RWPE2 (cell line): Measurements from ENCODE around the gene IPO5.

Experiments
- ATAC-seq: fragments of 200-7000 bp; cut with Tn5 transposase; 3 replicates; pipeline ENCODE4 v1.9.1; 2021; ENCODE audit warnings: low read depth
- DNase-seq: peaks from one replicate; pipeline ENCODE4 v3.0.0-alpha.2; 2020; ENCODE audit warnings: low spot score
- H3K27ac ChIP-seq: fragments of 450-650 bp; 2 replicates; pipeline ENCODE4 v1.5.1; 2017; ENCODE audit warnings: mild to moderate bottlenecking; ENCODE audit not compliant: poor library complexity, severe bottlenecking
- H3K27me3 ChIP-seq: fragments of 250-450 bp; sonication (Bioruptor Pico); 2 replicates; pipeline ENCODE4 v1.5.1; 2021; ENCODE audit warnings: mild to moderate bottlenecking, moderate library complexity; ENCODE audit not compliant: insufficient read depth, poor library complexity, severe bottlenecking
- H3K36me3 ChIP-seq: fragments of 250-450 bp; sonication (Bioruptor Pico); 2 replicates; pipeline ENCODE4 v1.5.1; 2020; ENCODE audit warnings: low read depth, mild to moderate bottlenecking, moderate library complexity
- H3K4me1 ChIP-seq: fragments of 250-450 bp; sonication (Bioruptor Pico); 2 replicates; pipeline ENCODE4 v1.5.1; 2021; ENCODE audit warnings: mild to moderate bottlenecking, moderate library complexity; ENCODE audit not compliant: insufficient read depth, poor library complexity, severe bottlenecking
- H3K4me3 ChIP-seq: fragments of 250-450 bp; sonication (Bioruptor Pico); 2 replicates; pipeline ENCODE4 v1.5.1; 2021; ENCODE audit warnings: mild to moderate bottlenecking, moderate library complexity; ENCODE audit not compliant: severe bottlenecking
- H3K9me3 ChIP-seq: fragments of 250-450 bp; sonication (Bioruptor Pico); 2 replicates; pipeline ENCODE4 v1.5.1; 2021; ENCODE audit warnings: mild to moderate bottlenecking, moderate library complexity; ENCODE audit not compliant: severe bottlenecking
- TF ChIP-seq, protein P1 (sequence below): fragments of 450-650 bp; IDR thresholded peaks from one replicate; pipeline ENCODE4 v1.5.1; 2017; ENCODE audit warnings: mild to moderate bottlenecking, moderate library complexity; ENCODE audit not compliant: poor library complexity, severe bottlenecking

The IPO5 gene

DNA sequence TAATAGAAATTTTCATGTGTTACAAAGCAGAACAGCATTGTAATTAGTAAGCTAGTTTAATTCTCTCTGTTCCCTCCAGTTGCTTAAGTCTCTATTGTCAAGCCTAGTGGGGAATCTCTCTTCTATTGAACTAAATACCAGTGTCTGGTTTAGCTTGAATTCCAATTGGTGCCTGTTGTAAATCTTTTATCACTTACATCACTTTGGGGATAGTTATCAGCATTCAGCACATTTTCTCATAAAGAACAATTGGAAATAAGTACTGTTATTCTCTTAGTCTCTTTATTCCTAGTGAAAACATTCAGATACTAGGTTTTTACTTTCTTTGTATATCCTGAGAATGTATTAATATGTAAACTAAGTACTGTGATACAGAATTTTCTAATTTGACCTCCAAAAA is 25.2 kb downstream of the IPO5 start:
- ATAC-seq (no peak), DNase-seq (no peak)

DNA sequence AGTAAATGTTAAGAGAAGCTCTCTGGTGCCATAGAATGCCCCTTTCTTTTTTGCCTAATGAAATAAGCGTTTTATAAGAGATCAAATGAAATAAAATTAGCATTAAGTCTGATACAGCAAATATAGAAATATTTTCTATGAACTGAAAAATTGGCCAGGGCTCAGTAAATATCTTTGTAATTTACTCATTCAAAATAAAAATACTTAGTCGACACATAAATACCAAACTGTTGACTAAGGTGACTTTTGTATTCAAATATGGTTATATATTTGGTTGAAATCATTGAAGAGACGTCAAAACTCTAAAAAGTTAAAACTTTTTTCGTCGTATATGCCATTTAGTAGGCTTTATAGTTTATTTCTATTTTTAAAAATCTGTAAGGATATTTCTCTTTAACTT is 25.6 kb downstream of the IPO5 start:
- Histone ChIP-seq H3K9me3 (no peaks in the 10 kb centered on the region), H3K27ac (peak overlapping the region; percentile 78), H3K36me3 (peaks cover 63% of the 10 kb centered on the region), H3K4me3 (peak overlapping the region; percentile 70), H3K27me3 (no peaks in the 10 kb centered on the region), H3K4me1 (peaks cover 32% of the 10 kb centered on the region)
- ATAC-seq (no peak), DNase-seq (no peak)
- TF ChIP-seq, protein P1, sequence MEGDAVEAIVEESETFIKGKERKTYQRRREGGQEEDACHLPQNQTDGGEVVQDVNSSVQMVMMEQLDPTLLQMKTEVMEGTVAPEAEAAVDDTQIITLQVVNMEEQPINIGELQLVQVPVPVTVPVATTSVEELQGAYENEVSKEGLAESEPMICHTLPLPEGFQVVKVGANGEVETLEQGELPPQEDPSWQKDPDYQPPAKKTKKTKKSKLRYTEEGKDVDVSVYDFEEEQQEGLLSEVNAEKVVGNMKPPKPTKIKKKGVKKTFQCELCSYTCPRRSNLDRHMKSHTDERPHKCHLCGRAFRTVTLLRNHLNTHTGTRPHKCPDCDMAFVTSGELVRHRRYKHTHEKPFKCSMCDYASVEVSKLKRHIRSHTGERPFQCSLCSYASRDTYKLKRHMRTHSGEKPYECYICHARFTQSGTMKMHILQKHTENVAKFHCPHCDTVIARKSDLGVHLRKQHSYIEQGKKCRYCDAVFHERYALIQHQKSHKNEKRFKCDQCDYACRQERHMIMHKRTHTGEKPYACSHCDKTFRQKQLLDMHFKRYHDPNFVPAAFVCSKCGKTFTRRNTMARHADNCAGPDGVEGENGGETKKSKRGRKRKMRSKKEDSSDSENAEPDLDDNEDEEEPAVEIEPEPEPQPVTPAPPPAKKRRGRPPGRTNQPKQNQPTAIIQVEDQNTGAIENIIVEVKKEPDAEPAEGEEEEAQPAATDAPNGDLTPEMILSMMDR, result no peak

More for the DNA sequence above, 25.2 kb downstream of the IPO5 start:
- no peaks in the 10 kb centered on the region for H3K27me3 ChIP-seq
- peaks cover 60% of the 10 kb centered on the region for H3K36me3 ChIP-seq
- peak overlapping the region; percentile 78 for H3K27ac ChIP-seq
- H3K9me3 ChIP-seq, result no peaks in the 10 kb centered on the region
- H3K4me3 ChIP-seq, result peak overlapping the region; percentile 70
- peaks cover 32% of the 10 kb centered on the region for H3K4me1 ChIP-seq
- TF ChIP-seq, protein P1, result no peak

DNA sequence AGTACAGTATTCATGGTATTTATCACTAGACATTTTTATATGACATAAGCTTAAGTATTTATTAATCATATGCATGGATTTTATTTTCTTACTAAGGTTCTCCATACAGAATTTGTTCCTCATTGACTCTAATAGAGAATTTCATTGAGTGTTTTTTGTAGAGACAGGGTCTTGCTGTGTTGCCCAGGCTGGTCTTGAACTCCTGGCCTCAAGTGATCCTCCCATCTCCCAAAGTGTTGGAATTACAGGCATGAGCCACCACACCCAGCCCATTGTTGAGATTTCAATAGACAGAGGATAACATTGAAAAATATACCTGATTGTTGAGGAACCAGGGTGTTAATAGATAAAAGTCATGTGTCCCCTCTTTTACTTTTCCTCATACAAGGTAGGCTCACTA is 26.1 kb downstream of the IPO5 start:
- Histone ChIP-seq H3K4me1 (peaks cover 32% of the 10 kb centered on the region), H3K36me3 (peaks cover 68% of the 10 kb centered on the region), H3K27me3 (no peaks in the 10 kb centered on the region), H3K9me3 (no peaks in the 10 kb centered on the region), H3K4me3 (no peak overlapping the region), H3K27ac (peak overlapping the region; percentile 78)
- ATAC-seq (no peak), DNase-seq (no peak)
- TF ChIP-seq, protein P1, result no peak

DNA sequence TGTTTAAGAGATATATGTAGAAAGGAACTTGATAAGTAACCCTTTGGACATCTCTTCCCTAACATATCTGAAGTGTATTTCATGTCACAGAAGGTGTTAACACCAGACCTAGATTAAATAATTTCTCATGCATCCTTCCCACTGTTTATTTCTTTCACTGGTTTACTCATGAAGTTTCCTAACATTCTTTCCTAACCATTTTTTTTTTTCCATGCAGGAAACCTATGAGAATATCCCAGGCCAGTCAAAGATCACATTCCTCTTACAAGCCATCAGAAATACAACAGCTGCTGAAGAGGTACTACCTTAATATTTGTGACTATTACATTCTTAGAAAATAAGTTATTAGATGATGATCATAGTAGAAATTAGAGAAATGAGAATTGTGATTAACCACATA is 28.8 kb downstream of the IPO5 start:
- TF ChIP-seq, protein P1, result no peak

DNA sequence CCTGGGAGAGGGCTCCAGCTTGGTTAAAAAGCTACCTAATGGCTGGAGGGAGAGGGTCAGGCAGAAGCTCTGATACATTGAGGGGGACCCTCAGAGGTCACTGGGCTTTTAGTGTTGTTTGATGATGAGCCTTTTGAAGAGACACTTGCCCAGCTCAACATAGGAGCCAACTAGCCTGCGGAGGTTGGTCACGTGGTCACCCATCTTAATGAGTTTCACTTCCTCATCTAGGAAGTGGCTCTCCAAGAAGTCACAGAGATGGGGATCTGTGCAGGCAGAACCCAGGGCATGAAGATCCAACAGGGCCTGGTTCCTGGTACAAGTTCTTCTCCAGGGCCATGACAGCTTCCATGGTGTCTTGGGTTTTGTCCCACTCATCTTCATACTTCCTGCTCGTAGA is 33.4 kb downstream of the IPO5 start:
- Histone ChIP-seq H3K4me3 (no peak overlapping the region), H3K9me3 (no peaks in the 10 kb centered on the region), H3K36me3 (peaks cover 99% of the 10 kb centered on the region), H3K4me1 (peaks cover 1% of the 10 kb centered on the region), H3K27ac (no peak overlapping the region), H3K27me3 (no peaks in the 10 kb centered on the region)
- DNase-seq (no peak), ATAC-seq (no peak)
- TF ChIP-seq, protein P1, result no peak

More for the DNA sequence above, 28.8 kb downstream of the IPO5 start:
- H3K9me3 ChIP-seq, result no peaks in the 10 kb centered on the region
- ATAC-seq, result no peak
- H3K27ac ChIP-seq, result peak overlapping the region; percentile 16
- no peaks in the 10 kb centered on the region for H3K27me3 ChIP-seq
- peaks cover 95% of the 10 kb centered on the region for H3K36me3 ChIP-seq
- no peak overlapping the region for H3K4me3 ChIP-seq
- no peak for DNase-seq
- H3K4me1 ChIP-seq, result peaks cover 30% of the 10 kb centered on the region
